Small intestine (tissue), 16 donors: Measurements from ENCODE around the gene CEP76. TPM values are rescaled to one million over a fixed set of nuclear protein-coding genes. Genes with fewer than 3 reads are reported as not detected.

ENCODE experiments used
- DNase-seq, 2 donors: peaks; one replicate each; pipeline versions ENCODE4 v3.0.0 to v3.0.0-alpha.2; 2013
- FAIRE-seq: peaks from 2 replicates; lab custom pipeline; 2012; peaks lifted over from hg19 to GRCh38; lab: Jason Lieb, UNC
- H3K27ac ChIP-seq, 3 donors: one replicate each; pipeline ENCODE4 v1.5.1; 2013; ENCODE audit warnings: low read length in 2 of 3, mild to moderate bottlenecking in 2 of 3, control low read depth in 1 of 3, inconsistent platforms in 1 of 3, low read depth in 1 of 3, moderate library complexity in 1 of 3
- H3K27me3 ChIP-seq, 3 donors: one replicate each; pipeline ENCODE4 v1.6.1; 2013; ENCODE audit warnings: low read length in 3 of 3, inconsistent platforms in 1 of 3; ENCODE audit not compliant: control insufficient read depth in 3 of 3, insufficient read depth in 3 of 3
- H3K36me3 ChIP-seq, 3 donors: one replicate each; pipeline ENCODE4 v1.6.1; 2013; ENCODE audit warnings: low read length in 3 of 3, inconsistent platforms in 1 of 3, low read depth in 1 of 3, mild to moderate bottlenecking in 1 of 3, moderate library complexity in 1 of 3; ENCODE audit not compliant: control insufficient read depth in 3 of 3, insufficient read depth in 2 of 3
- H3K4me1 ChIP-seq, 3 donors: one replicate each; pipeline ENCODE4 v1.6.1; 2013; ENCODE audit warnings: low read length in 2 of 3, inconsistent platforms in 1 of 3, low read depth in 1 of 3, mild to moderate bottlenecking in 1 of 3, moderate library complexity in 1 of 3; ENCODE audit not compliant: control insufficient read depth in 3 of 3, insufficient read depth in 2 of 3
- H3K4me3 ChIP-seq, 3 donors: one replicate each; pipeline ENCODE4 v1.5.1; 2013; ENCODE audit warnings: low read length in 3 of 3, control low read depth in 1 of 3, inconsistent platforms in 1 of 3, low read depth in 1 of 3, mild to moderate bottlenecking in 1 of 3, moderate library complexity in 1 of 3
- H3K9me3 ChIP-seq, 2 donors: one replicate each; pipeline ENCODE4 v1.6.1; 2013; ENCODE audit warnings: low read depth in 1 of 2, low read length in 1 of 2; ENCODE audit not compliant: control insufficient read depth in 2 of 2, insufficient read depth in 1 of 2
- WGBS, 3 donors: extraction: QIAGEN DNeasy Blood & Tissue Kit; methylation state at CpG; one replicate each; pipeline ENCODE4 v1.1.7; 2013; 5-methylcytosine and 5-hydroxymethylcytosine counted together
- long read RNA-seq, 10 donors: transcript quantifications; one replicate each; lab custom pipeline, GENCODE V29; 2026
- polyA plus RNA-seq, 4 donors: library from polyadenylated mRNA; stranded (reverse) in 3 of 4; unstranded in 1 of 4; fragments of 200-250 nt in 3 of 4; fragments of 120-200 nt in 1 of 4; gene quantifications; one replicate each; pipeline versions ENCODE4 v1.2.1 to v1.2.3, GENCODE V29; 2013
- donor health status: healthy with polysubstance abuse.
- donor health status: control.
- donor health status: control.
- donor health status: Bipolar disorder and iron deficiency.
- donor health status: healthy.

The CEP76 gene
- polyA plus RNA-seq = 1 to 10 TPM; 2.7 to 7.3 (median 5.0) TPM
- long read RNA-seq, donor 1 = 0 reads
- long read RNA-seq, donor 2 = 0 reads
- long read RNA-seq, donor 3, partial matches to known transcripts = 0 of 1 reads
- long read RNA-seq, donor 3, other reads (novel, unspliced or antisense) = 0 of 1 reads
- long read RNA-seq, donor 4 = 0 reads
- long read RNA-seq, donor 5, partial matches to known transcripts = 33 of 57 reads
- long read RNA-seq, donor 5, other reads (novel, unspliced or antisense) = 24 of 57 reads
- long read RNA-seq, donor 6 = 0 reads
- long read RNA-seq, donor 7 = 0 reads
- long read RNA-seq, donor 8 = 0 reads
- long read RNA-seq, donor 9 = 0 reads
- long read RNA-seq, donor 10, partial matches to known transcripts = 0 of 3 reads
- long read RNA-seq, donor 10, other reads (novel, unspliced or antisense) = 0 of 3 reads

- no peaks in the 10 kb centered on the region for H3K27me3 ChIP-seq
- no peaks in the 10 kb centered on the region for H3K9me3 ChIP-seq
- FAIRE-seq = no peak
- H3K4me1 ChIP-seq = peaks cover 0 to 11% (median 4%) of the 10 kb centered on the region in 3 donors
- 0 to 1% (median 0%) methylated on average over 83 to 89 of the region's 89 CpGs for WGBS, 3 donors
- peak; percentile 80 to 97 for DNase-seq
- H3K4me3 ChIP-seq = peak within 1 kb of the TSS; percentile 68 to 100 (median 87)
- peak within 1 kb of the TSS; percentile 94 to 100 (median 97) for H3K27ac ChIP-seq
- peaks cover under 1 to 7% (median 4%) of the 10 kb centered on the region in 3 donors for H3K36me3 ChIP-seq
Measured at GRCh38 chr18:12702221-12703095, at the start of gene CEP76, which contains the start of gene PSMG2. Gene CEP76, minus strand, starts transcription at chr18:12702723. Its CDS starts 175 bp downstream, at chr18:12702548. Gene PSMG2, plus strand, starts transcription at chr18:12703042. Its CDS starts 66 bp downstream, at chr18:12703108.

GRCh38 chr18:12751891-12752290 lies 49.4 kb upstream of the CEP76 start:
- Histone ChIP-seq H3K4me3 (no peak overlapping the region), H3K9me3 (no peaks in the 10 kb centered on the region), H3K27me3 (no peaks in the 10 kb centered on the region), H3K36me3 (no peaks in the 10 kb centered on the region), H3K27ac (no peak overlapping the region), H3K4me1 (no peaks in the 10 kb centered on the region)
- FAIRE-seq (no peak), DNase-seq (no peak)
- 66 to 92% (median 88%) methylated on average over 4 of the region's 4 CpGs for WGBS, 3 donors

- H3K27ac ChIP-seq = no peak overlapping the region
- DNase-seq (no peak), FAIRE-seq (no peak)
- WGBS, 3 donors = 89 to 93% (median 91%) methylated on average over 5 of the region's 5 CpGs
- no peaks in the 10 kb centered on the region for H3K9me3 ChIP-seq
- H3K36me3 ChIP-seq = no peaks in the 10 kb centered on the region
- H3K4me1 ChIP-seq = no peaks in the 10 kb centered on the region
- no peak overlapping the region for H3K4me3 ChIP-seq
- no peaks in the 10 kb centered on the region for H3K27me3 ChIP-seq
Measured at GRCh38 chr18:12751503-12751884, 49.0 kb upstream of the CEP76 start.

- Histone ChIP-seq H3K27ac (no peak overlapping the region), H3K9me3 (no peaks in the 10 kb centered on the region), H3K27me3 (no peaks in the 10 kb centered on the region), H3K4me3 (no peak overlapping the region), H3K4me1 (no peaks in the 10 kb centered on the region), H3K36me3 (no peaks in the 10 kb centered on the region)
- DNase-seq (no peak), FAIRE-seq (no peak)
- 91 to 95% (median 94%) methylated on average over 18 of the region's 18 CpGs for WGBS, 3 donors
Measured at GRCh38 chr18:12750715-12751502, 48.4 kb upstream of the CEP76 start.

- 70 to 80% (median 72%) methylated on average over 14 of the region's 14 CpGs for WGBS, 3 donors
Measured at GRCh38 chr18:12750076-12750714, 47.7 kb upstream of the CEP76 start.

GRCh38 chr18:12749121-12749520 lies 46.6 kb upstream of the CEP76 start:
- WGBS, 3 donors = 71 to 78% (median 75%) methylated on average over 13 of the region's 13 CpGs
- H3K4me1 ChIP-seq = no peaks in the 10 kb centered on the region
- H3K9me3 ChIP-seq = no peaks in the 10 kb centered on the region
- no peak for DNase-seq
- H3K27ac ChIP-seq = no peak overlapping the region
- H3K27me3 ChIP-seq = no peaks in the 10 kb centered on the region
- no peak overlapping the region for H3K4me3 ChIP-seq
- FAIRE-seq = no peak
- H3K36me3 ChIP-seq = no peaks in the 10 kb centered on the region

More at GRCh38 chr18:12750076-12750714, 47.7 kb upstream of the CEP76 start:
- Histone ChIP-seq H3K27me3 (no peaks in the 10 kb centered on the region), H3K4me3 (no peak overlapping the region), H3K9me3 (no peaks in the 10 kb centered on the region), H3K4me1 (no peaks in the 10 kb centered on the region), H3K36me3 (no peaks in the 10 kb centered on the region), H3K27ac (no peak overlapping the region)
- DNase-seq (no peak), FAIRE-seq (no peak)

- no peaks in the 10 kb centered on the region for H3K27me3 ChIP-seq
- WGBS, 3 donors = 90 to 92% (median 90%) methylated on average over 5 of the region's 5 CpGs
- no peak overlapping the region for H3K27ac ChIP-seq
- no peak for DNase-seq
- H3K36me3 ChIP-seq = no peaks in the 10 kb centered on the region
- no peaks in the 10 kb centered on the region for H3K9me3 ChIP-seq
- H3K4me3 ChIP-seq = no peak overlapping the region
- FAIRE-seq = no peak
- no peaks in the 10 kb centered on the region for H3K4me1 ChIP-seq
Measured at GRCh38 chr18:12748671-12749070, 46.1 kb upstream of the CEP76 start.
